HG03565 (cell line): ENCODE data around the gene NR2C2.

Experiments used
- ATAC-seq: cut with Tn5 transposase; IDR thresholded peaks from one replicate; pipeline ENCODE4 v1.9.1; 2021; ENCODE audit warnings: mild to moderate bottlenecking, moderate library complexity; ENCODE audit not compliant: unreplicated experiment

The NR2C2 gene

DNA sequence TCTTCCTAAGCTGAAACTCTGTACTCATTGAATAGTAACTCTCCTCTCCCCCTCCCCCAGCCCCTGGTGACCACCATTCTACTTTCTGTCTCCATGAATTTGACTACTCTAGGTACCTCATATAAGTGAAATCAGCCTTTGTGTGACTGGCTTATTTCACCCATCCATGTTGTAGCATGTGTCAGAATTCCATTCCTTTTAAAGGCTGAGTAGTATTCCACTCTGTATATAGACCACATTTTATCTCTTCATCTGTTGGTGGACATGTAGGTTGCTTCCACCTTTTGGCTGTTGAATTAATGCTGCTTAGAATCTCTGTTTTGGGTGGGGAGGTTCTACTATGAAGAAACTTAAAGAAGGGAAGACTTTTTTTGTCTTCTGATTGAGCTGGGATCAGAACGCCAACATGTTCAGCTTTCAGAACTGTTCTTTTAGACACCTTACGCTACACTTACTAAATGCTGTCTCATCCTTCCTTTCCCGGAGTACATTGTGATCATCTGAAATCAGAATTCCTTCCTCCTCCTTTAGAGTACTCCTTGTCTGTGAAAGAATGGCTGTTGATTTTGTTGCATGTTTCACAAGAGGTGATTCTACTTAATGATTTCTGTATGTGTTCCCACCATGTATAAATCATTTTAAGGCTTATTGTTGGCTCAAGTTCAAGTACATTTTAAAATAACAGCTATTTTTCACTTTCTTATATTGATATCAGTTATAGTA is 67.4 kb downstream of the NR2C2 start:
- ATAC-seq = no peak

DNA sequence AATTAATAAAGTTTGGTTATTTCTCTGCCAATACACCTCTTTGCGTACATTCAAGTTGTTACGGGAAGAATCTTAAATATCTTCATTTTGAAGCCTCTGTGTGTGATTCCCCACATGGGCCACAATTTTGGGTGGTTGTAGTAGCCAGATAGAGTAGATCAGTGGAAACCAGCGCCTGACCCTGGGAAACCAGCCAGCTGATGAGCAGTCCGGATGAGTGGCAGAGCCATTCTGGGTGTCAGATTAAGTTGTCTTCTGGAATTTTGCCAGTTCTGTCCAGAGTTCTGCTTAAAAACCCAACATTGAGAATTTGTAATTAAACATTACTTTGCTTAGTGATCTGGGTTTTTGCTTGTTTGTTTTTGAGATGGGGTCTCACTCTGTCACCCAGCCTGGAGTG is 68.1 kb downstream of the NR2C2 start:
- no peak for ATAC-seq

DNA sequence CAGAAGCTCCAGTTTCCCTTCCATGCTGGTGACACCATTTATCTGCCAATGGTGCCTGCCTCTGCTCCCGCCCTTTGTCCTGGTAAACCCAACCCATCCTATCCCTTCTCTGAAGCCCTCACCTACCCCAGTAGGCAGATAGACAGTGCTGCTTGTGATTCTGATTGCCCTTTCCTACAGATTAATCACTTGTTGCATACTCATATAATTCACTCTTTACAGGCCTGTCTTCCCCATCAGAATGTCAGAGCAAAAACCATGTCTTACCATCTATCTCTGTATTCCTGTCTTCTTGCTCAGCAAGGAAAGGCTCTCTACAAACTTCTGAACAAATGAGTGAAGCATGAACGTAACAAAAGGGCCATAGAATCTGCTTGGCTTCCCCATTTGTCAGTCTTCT is 69.8 kb downstream of the NR2C2 start:
- ATAC-seq = no peak

DNA sequence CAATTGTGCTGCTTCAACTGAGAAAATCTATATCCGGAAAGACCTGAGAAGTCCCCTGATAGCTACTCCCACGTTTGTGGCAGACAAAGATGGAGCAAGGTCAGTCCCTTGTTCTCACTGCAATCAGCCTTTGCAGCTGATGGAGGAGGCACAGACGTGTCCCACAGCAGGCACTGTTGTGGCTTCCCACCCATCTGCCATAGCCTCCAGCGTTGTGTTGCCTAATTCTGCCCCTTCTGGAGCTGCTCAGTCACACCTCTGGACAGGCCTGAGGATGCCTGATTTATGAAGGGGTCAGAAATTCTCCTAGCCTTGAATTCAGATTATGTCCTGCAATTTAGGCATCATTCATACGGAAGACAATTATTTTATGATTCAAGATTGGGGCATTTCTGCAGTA is 75.9 kb downstream of the NR2C2 start:
- no peak for ATAC-seq

DNA sequence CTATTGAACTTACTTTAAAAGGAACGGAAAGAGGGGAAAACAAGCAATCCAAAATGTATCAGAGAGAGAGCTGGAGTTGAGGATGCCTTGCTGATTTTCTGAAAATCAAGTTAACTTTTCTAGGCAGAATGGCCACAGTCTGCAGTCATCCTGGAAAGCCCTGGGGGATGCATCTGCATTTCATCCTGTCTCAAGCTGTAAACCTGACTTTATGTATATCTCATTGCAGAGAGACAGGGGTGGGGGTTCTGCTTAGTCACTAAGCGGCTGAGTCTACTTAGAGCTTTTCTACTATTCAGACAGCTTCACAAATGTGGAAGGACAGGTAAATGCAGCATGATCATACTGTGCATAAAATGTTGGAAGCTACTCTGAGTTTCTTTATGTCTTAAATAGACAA is 76.3 kb downstream of the NR2C2 start:
- no peak for ATAC-seq

DNA sequence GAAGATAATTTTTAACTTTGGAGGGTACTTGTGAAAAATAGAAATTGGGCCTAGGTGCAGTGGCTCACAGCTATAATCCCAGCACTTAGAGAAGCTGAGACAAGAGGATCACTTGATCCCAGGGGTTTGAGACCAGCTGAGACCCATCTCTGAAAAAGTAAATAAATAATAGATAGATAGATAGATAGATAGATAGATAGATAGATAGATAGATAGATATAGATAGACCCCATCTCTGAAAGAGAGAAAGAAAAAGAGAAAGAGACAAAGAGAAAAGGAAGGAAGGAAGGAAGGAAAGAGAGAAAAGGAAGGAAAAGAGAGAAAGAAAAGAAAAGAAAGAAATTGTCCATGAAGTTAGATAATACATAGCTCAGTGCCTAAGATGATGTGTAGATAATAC is 82.2 kb downstream of the NR2C2 start:
- no peak for ATAC-seq

DNA sequence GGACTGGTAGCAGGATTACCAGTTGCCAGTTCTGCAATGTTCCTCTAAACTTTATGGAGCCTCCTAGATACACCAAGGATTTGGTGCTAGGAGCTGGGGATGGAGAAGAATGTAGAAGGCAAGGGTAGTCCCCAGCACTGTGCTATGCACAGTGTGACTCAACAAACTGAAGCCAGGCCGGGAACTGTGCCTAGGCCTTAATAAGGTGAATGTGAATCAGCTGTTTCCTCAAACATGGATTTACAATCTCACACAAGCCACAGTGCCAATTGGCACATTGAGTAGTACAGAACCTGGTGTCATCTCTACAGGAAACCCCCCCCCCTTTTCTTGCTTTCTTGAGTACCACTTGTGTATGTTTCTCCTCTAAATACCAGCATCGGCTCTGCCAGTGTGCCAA is 85.3 kb downstream of the NR2C2 start:
- ATAC-seq = no peak

DNA sequence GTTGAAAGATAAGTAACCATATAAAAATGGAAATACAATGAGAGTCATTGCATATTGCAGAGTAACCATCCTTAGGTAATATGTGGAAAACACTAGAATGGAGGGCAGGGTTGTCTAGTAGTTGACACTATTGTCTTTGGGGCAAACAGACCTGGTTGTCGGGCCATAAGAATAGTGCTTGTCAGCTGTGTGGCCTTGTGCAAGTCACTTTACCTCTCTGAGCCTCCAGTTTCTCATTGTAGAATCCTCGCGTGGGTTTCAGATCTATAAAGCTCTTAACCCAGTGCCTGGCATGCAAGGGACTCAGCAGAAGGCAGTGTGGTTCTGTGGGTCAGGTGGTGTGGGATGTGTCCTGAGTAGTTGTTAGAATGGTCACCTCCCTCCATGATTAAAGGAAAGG is 85.7 kb downstream of the NR2C2 start:
- no peak for ATAC-seq

DNA sequence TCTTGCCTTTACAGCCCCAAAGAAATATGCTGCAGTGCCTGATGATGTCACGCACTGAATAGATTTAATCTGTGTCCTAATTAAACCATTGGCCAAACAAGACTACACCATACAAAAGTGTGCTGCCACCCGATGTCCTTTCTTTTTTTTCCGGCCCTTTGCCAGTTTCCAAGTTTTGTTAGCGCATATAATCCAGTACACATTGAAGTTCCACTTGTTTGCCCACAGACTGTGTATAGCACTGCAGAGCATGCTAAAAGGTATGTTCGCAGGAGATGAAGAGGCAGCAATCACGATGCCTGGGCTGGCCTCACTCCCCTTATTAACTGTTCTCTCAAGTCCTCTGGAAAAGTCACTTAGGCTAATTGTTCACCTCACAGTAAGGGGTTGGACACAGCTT is 90.9 kb downstream of the NR2C2 start:
- no peak for ATAC-seq

DNA sequence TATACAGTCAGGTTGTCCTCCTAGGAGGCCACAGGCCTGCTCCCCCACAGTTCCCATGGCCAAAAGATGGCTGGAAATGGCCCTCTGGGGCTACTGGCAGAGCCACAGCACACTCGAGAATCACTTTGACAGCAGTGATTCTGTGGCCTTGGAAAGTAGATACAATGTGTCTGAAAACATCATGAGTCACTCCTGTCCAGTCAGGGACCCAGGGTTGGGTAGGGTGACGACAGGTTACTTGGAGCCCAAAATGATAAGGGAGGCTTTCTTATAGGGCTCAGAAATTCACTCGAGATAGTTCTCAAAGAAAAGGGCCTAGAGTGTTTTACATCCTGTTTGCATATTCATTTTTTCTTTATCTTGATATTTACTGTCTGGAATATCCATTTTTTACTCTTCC is 93.5 kb downstream of the NR2C2 start:
- no peak for ATAC-seq

DNA sequence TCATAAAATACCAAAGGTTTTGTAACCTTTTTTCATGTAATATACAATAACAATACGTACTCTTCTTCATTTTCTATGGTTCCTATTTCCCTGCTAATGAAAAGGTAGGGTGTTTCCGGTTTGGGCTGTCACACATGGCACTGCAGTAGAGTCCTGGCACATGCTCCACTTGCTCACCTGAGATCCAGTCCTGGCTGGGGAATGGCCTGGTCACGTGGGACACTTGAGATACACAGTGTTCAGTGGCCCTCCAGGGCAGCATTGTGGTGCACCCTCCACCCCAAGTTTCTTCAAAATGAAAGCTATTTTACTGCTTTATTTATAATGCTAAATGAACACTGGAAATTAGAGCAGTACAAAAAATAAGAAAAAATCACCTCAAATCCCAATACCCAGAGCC is 94.6 kb downstream of the NR2C2 start:
- no peak for ATAC-seq

DNA sequence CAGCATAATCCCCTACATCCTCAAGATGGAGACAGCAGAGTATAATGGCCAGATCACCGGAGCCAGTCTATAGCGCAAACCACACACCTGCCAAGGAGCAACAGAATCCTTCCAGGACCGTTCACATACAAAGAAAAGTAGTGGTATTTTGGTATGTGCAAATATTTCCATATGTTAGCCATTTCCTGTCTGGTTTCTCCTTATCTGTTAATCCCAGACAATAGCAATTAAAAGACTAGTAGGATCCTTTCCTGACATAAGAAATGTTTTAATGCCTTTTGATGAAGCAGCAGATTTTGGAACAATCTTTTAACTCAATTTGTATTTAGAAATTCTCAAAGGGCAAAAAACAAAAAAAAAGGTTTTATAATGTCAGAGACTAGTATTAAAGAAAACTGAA is 95.6 kb downstream of the NR2C2 start:
- ATAC-seq = no peak

DNA sequence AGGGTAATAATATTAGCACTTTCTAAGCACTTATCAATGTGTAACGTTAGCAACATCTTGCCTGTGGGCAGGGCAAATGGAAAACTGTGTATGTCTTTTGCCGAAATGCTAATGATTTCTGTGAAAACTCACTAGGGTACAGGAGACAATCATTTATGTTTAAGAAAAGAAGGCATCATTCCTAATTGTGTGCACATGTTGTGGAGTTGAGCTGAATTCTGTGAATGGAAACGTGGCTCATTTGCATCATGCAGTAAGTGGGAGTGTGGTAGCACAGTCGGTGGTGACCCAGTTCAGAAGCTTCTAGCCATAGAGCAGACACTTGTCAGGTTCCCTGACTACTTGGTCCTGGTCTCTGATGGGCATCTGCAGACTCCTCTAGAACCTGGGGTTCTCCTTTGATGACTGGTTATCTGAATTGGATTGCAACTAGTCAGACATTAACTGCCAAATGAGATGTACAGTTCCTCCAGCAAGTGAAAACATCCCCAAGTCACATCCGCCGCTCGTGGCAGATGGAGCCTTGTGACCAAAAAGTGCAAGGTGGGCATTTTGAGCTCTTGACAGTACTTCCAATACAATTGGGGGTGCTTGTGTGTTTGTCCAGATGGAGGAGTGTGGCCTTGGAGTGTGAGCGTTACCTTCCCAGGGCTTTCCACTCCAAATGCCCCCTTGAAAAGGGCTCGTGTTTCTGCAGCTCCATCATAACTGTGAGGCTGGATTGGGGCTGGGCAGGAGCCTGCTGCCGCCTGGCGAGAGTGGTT is 96.2 kb downstream of the NR2C2 start:
- no peak for ATAC-seq

DNA sequence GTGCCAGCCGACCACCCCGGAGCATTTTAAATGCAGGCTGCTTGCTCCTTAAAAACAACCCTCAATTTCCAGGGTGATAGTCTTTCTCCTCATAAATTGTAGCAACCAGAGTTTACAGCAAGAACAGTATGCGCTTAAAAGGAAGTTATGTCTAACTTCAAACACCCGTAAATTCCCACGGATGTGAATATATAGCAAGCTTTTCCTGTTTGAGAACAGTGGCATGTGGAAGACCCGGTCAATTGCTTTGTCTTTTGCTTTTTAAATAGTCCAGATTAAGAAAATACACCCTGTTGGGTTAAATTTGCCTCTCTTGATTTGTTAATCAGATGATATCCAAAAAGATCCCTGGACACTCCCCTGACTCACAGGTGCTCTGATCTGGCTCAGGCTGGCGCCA is 96.9 kb downstream of the NR2C2 start:
- no peak for ATAC-seq

DNA sequence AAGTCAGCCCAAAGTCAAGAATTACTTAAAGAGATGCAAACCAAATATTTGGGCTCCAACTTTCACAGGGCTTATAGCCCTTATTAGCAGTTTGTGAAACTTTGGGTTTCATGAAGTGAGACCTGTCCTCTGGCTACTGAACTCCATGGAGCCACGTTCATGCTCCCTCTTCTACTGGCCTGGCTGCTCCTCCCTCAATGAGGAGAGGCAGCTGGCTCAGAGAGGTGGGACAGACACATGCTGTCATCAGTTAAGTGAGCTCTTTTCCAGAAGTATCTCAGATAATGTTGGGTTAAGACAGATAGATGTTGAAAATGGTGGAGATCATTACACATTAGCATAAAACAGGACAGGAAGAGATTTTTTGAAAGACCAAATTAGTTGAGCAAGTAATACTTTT is 98.3 kb downstream of the NR2C2 start:
- no peak for ATAC-seq

DNA sequence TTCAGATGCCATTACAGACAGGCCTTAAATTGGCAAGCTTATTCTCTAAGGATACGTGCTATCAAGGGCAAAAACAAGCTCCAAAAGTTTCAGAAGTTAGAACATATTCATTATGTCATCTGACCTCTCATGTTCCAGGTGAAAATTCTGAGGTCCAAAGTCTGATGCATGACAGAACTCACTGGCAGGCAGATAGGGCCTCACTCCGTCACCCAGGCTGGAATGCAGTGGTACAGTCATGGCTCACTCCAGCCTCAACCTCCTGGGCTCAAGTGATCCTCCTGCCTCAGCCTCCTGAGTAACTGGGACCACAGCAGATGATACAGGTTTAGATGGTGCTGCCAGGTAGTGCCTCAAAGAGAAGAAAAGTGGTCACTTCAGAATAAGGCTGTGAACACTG is 102.2 kb downstream of the NR2C2 start:
- ATAC-seq = no peak

DNA sequence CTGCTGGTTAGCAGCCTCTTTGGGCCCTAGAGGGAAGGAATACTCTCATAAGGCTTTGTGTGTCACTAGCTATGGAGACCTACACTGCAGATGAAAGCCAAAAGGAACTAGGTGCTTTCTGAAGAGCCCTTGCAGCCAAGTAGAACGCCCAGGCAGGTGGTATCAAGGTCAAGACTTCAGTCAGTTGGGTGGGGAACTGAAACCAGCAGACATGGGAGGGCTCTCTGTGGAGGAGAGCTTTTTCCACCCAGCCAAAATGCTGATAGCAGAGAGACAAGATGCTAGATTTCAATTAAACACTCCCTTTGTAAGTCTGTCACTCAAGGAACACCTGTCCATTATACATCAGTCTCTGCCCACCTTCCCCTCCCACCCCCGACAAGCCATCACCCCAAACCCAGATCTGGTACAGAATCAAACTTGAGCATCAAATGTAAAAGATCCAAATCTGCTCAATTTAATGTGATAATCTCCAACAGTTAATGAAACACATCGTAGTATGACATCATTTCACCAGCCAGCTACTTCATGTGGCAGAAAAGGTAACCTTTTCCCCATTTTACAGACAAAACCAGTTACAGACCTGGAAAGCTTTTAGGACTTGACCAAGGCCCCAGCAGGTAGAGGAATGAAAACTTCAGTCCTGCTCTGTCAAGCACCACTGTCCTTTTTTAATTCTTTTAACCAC is 103.2 kb downstream of the NR2C2 start:
- peak; percentile 67 for ATAC-seq

DNA sequence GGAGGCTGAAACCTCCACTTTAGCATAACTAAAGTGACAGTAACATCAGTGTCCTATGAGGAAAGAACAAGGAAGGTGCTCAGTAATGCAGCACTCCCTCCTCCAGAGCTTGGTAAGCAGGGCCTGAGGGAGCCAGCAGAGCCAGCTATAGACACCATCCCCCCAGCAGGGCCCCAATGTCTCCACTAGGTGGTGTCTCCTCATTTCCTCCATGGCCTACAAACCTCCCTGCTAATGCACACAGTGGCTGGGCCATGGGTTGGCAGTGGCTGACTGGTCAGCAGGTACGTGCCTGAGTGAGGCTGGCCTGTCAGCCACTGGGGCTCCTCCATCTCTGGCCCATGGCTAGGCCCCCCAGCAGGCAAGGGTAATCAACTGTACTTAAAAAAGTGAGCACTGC is 104.1 kb downstream of the NR2C2 start:
- ATAC-seq = peak; percentile 39

DNA sequence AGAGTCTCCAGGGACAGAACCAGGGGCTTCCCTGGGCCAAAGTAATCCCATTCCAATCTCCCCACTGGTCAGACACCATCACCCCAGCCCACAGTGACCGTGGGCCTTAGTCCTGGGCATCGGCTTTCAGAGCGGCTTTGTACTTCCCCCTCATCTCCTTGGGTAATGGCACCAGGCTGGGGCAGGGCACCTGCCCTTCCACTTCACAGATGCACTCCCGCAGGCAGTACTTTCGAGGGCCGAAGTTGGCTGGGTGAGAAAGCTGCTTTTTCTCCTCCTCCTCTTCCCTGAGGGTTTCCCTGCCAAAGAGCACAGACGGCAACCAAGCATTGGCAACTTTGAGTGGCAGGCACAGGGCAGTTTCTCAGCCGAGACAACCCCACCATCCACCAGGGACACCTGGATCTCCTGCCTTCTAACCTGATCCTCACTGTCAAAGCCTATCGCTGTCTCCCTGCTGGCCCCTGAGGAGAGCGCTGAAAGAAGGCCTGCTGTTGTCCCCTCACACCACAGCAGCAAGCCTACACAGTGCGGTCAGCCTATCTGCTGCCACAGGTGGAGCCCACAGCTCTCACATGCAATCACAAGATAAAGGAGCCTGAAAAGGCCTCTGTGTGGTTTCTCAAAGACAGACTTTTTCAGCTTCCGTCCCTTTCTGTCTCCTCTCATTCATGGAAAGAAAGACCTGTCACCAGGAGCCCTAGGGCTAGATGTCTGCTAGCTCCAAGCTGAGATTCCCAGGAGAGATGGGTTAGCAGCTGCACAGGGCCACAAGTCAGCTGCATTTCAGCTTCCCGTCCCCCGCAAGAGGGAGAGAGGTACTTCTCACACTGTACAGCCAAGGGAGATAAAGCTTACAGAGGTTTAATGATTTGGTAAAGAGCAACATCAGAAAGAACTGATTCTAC is 105.2 kb downstream of the NR2C2 start:
- ATAC-seq = no peak

DNA sequence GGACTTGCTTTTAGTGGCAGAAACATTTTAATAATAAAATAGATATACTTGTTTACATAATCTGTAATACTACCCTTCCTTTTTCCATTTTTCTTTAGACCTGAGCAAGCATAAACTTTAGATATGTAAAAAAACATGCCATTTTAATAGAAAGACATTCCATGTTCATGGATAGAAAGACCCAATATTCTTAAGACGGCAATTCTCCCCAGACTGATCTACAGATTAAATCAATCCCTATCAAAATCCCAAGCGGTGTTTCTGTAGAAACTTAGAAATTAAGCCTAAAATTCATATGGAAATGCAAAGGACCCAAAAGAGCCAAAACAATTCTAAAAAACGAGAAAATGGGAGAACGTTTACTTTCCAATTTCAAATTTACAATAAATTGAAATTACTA is 106.2 kb downstream of the NR2C2 start:
- ATAC-seq = no peak

DNA sequence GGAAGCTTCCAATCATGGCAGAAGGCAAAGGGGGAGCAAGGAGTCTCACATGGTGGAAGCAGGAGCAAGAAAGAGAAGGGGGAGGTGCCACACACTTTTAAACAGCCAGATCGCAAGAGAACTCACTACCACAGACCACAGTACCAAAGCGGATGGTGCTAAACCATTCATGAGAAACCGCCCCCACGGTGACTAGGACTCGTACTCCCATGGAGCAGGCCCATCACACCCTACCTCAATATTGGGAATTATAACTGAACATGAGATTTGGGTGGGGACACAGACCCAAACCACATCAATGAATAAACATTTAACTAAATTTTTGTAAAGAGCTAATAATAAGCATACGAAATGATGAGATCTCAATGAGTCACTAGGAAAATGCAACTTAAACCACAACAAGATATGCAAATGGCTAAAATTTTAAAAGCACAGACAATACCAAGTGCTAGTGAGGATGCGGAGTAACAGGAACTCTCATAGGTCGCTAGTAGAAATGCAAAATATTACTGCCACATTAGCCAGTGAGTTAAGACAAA is 107.7 kb downstream of the NR2C2 start:
- peak; percentile 37 for ATAC-seq
